K562 treated with DMSO at 1 percent for 48 hours (cell line): Measurements from ENCODE around the gene C5orf63. TPM values are rescaled to one million over a fixed set of nuclear protein-coding genes. Genes with fewer than 3 reads are reported as not detected.

Experiments used
- total RNA-seq: library from RNA; unstranded; fragments of 300-600 nt; gene quantifications from 2 replicates; pipeline ENCODE4 v1.2.3, GENCODE V29; 2022; ENCODE audit warnings: low replicate concordance; ENCODE audit errors: extremely low read depth

The C5orf63 gene
- not detected in 2 replicates for total RNA-seq

DNA sequence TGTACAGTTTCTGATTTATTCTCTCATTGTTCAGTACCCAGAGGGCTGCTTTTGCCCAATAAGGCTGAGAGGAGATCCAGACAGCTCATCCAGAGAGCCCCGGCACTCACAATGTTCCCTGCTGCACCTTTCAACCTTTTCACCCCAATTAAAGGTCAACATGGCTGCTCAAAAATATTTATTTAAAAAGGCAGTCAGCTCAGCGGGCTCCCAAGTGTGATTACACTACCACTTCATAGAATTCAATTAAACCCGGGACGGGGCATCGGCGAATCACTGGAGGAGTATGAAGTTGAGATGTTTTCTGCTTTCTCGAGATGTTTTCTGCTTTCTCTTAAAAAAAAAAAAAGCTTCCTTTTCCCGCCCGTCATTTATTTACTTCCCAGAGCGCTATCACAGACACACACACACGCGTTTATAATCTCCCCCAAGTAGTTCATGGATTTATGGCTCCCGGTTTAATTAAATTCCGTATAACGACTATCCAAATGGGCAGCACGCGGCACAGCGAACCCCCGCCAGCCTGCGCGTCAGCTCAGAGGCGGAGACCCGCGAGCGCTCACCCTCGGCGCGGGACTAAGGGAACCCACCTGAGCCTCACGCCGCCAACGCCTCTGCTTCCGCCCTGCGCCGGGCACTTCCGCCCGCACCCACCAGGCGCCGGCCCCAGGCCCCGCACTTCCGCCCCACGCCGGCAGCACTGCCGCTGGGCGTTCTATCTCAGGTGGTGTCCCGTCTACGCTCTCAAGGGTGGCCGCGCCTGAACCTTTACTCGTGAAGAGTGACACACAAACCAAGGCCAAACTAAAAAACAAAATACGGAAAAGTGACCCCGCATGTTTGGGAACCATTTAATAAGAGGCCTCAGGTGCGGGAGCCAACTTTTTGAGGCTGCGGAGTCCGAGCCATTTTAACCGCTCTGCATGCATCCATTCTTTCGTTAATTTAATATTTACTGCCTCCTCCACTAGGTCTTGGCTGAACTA is at the start of gene C5orf63:
Gene C5orf63, minus strand, starts transcription at position 642 of the 986 bp plus-strand sequence. CDS start 14,507 bp downstream, outside the sequence.

DNA sequence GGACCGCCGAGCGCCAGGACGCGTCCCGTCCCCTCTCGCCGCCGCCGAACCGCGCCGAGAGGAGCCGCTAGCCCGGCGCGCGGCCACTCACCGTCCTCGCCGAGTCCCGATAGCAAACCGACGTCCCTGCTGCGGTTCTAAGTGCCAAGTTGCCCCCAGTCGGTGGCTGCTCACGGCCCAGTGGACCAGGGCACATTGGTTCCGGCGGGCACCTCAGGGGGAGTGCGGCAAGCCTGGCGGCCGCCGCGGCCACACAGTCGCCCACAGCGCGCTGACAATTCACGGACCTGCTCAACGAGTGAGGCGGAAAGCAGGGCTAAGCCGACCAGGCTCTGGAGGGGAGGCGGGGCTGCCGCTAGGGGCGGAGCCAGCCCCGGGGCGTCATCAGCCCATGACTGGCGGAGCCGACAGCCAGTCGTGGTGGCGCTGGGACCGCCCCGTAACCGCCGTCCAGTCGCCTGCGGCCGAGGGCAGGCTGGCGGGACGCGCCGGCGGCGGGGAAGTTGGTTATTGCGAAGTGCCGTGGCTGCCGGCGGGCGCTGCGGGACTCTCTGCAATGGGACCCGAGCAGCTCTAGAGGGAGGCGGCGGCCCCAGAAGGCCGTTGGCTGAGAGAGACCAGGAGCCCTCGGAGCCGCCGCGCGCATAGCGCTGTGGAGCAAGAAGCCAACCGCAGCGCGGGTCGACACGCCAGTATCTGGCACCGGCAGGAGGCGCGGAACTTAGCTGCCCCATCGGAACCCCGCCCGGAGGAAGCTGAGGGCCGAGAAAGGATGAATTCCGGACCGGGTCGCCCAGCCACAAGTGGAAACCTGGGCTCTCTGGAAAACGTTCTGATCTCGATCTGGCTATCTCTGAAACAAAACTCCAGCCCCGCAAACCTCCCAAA is 42.8 kb downstream of the C5orf63 start, which contains the start of gene MARCHF3:
Gene MARCHF3, minus strand, starts transcription at position 300 of the 888 bp plus-strand sequence. CDS start 112,387 bp downstream, outside the sequence.

Other genes starting within 250 kb of the C5orf63 start
- not detected in 2 replicates for gene MARCHF3, start 42.9 kb downstream of the C5orf63 start, total RNA-seq
- not detected in 2 replicates for gene MEGF10, start 217.3 kb upstream of the C5orf63 start, total RNA-seq